Measurements from ENCODE around the gene CLEC2A. TPM values are rescaled to one million over a fixed set of nuclear protein-coding genes. Genes with fewer than 3 reads are reported as not detected.
"Not testable (repeated sequence)": the region's sequence is repeated elsewhere in the genome, so short reads cannot be mapped to it uniquely, and the experiment has no call there.

CLEC2A gene
- total RNA-seq, 1 donor from 2014 or later = not detected

- DNase-seq (ENCODE audit: low spot score) (no peak), ATAC-seq (peak; percentile 57)
Observed at GRCh38 chr12:9883175-9883574, 49.0 kb downstream of the CLEC2A start.

- ATAC-seq = peak; percentile 51
Observed at GRCh38 chr12:9881988-9882387, 50.2 kb downstream of the CLEC2A start.

GRCh38 chr12:9881246-9881645, 50.9 kb downstream of the CLEC2A start, which contains the start of gene KLRF2:
Gene KLRF2 (plus strand): TSS chr12:9881489. CDS start chr12:9881596, 107 bp downstream.
- no peak for ATAC-seq
- DNase-seq (ENCODE audit: low spot score) = no peak

More at GRCh38 chr12:9881988-9882387, 50.2 kb downstream of the CLEC2A start:
- DNase-seq (ENCODE audit: low spot score) = no peak

GRCh38 chr12:9880532-9881078, 51.6 kb downstream of the CLEC2A start:
- ATAC-seq (peak; percentile 26), DNase-seq (ENCODE audit: low spot score) (no peak)

GRCh38 chr12:9876120-9876519, 56.0 kb downstream of the CLEC2A start:
- not testable (repeated sequence) for DNase-seq (ENCODE audit: low spot score); ATAC-seq

GRCh38 chr12:9872742-9873141, 59.4 kb downstream of the CLEC2A start:
- DNase-seq (ENCODE audit: low spot score) (no peak), ATAC-seq (no peak)

GRCh38 chr12:9872162-9872561, 60.0 kb downstream of the CLEC2A start:
- ATAC-seq = no peak

GRCh38 chr12:9870286-9870866, 61.8 kb downstream of the CLEC2A start:
- no peak for DNase-seq (ENCODE audit: low spot score)
- ATAC-seq = peak; percentile 62

More at GRCh38 chr12:9872162-9872561, 60.0 kb downstream of the CLEC2A start:
- no peak for DNase-seq (ENCODE audit: low spot score)

GRCh38 chr12:9869307-9870161, 62.6 kb downstream of the CLEC2A start, which contains the start of gene CLEC2B:
Gene CLEC2B (minus strand): TSS chr12:9869354.
- DNase-seq (ENCODE audit: low spot score) (no peak), ATAC-seq (peak; percentile 91)

- no peak for ATAC-seq
- no peak for DNase-seq (ENCODE audit: low spot score)
Observed at GRCh38 chr12:9868951-9869306, 63.2 kb downstream of the CLEC2A start.

GRCh38 chr12:9868311-9868801, 63.8 kb downstream of the CLEC2A start:
- no peak for ATAC-seq

GRCh38 chr12:9867531-9867930, 64.6 kb downstream of the CLEC2A start:
- DNase-seq (ENCODE audit: low spot score) = no peak
- no peak for ATAC-seq

More at GRCh38 chr12:9868311-9868801, 63.8 kb downstream of the CLEC2A start:
- DNase-seq (ENCODE audit: low spot score) = no peak

- ATAC-seq = no peak
- DNase-seq (ENCODE audit: low spot score) = no peak
Observed at GRCh38 chr12:9866860-9867269, 65.3 kb downstream of the CLEC2A start.

GRCh38 chr12:9864913-9865675, 67.1 kb downstream of the CLEC2A start:
- ATAC-seq (no peak), DNase-seq (ENCODE audit: low spot score) (no peak)

Other genes starting within 250 kb of the CLEC2A start
- 0.38 TPM for gene CLECL1, start 199.3 kb downstream of the CLEC2A start, total RNA-seq
- 0.53 TPM for gene CD69, start 171.5 kb downstream of the CLEC2A start, total RNA-seq
- gene KLRF1, start 104.9 kb downstream of the CLEC2A start, total RNA-seq = not detected
- 1.4 TPM for gene CLEC2B, start 63.0 kb downstream of the CLEC2A start, total RNA-seq
- gene KLRF2, start 50.9 kb downstream of the CLEC2A start, total RNA-seq = not detected
- 0.38 TPM for gene CLEC12A, start 39.0 kb upstream of the CLEC2A start, total RNA-seq
- 10.7 TPM for gene CLEC1B, start 66.8 kb upstream of the CLEC2A start, total RNA-seq
- gene CLEC12B, start 78.3 kb upstream of the CLEC2A start, total RNA-seq = not detected
- gene CLEC9A, start 98.3 kb upstream of the CLEC2A start, total RNA-seq = not detected
- 0.70 TPM for gene CLEC1A, start 166.6 kb upstream of the CLEC2A start, total RNA-seq
- 1.2 TPM for gene CLEC7A, start 197.8 kb upstream of the CLEC2A start, total RNA-seq
- gene OLR1, start 239.8 kb upstream of the CLEC2A start, total RNA-seq = 0.50 TPM
- not detected for gene TMEM52B, start 246.7 kb upstream of the CLEC2A start, total RNA-seq

All from left lobe of liver (tissue), 2 donors.